Body of pancreas (tissue), 4 donors: Measurements from ENCODE around the gene KCNJ11. TPM values are rescaled to one million over a fixed set of nuclear protein-coding genes. Genes with fewer than 3 reads are reported as not detected.
A peak's percentile ranks its signal among the peaks of the same experiment; 100 is the strongest.

Experiments used
- ATAC-seq: fragments of 150-250 bp; one replicate; pipeline ENCODE4 v1.9.1; 2016
- DNase-seq, 4 donors: peaks; one replicate each; pipeline ENCODE4 v3.0.0-alpha.2; 2019
- H3K27ac ChIP-seq, 4 donors: fragments of 200-600 bp; sonication (generic); 1 replicate in 3 of 4; 2 replicates in 1 of 4; pipeline versions ENCODE4 v1.5.1 to v1.6.1; 2016 to 2019; ENCODE audit warnings: mild to moderate bottlenecking in 1 of 4, mixed read lengths in 1 of 4, moderate library complexity in 1 of 4
- H3K27me3 ChIP-seq, 2 donors: fragments of 200-600 bp; sonication (generic); one replicate each; pipeline ENCODE4 v1.6.0; 2016; ENCODE audit warnings: mild to moderate bottlenecking in 1 of 2
- H3K36me3 ChIP-seq, 2 donors: fragments of 200-600 bp; sonication (generic); replicated peaks in 1 of 2; 2 replicates each; pipeline ENCODE4 v1.5.1; 2016; ENCODE audit warnings: low read depth in 2 of 2; ENCODE audit not compliant: insufficient read depth in 1 of 2
- H3K4me1 ChIP-seq: fragments of 200-600 bp; sonication (generic); one replicate; pipeline ENCODE4 v1.6.0; 2016
- H3K4me3 ChIP-seq, 2 donors: fragments of 200-600 bp; sonication (generic); 1 replicate in 1 of 2; 2 replicates in 1 of 2; pipeline ENCODE4 v1.5.1; 2016 to 2019
- H3K9me3 ChIP-seq, 3 donors: fragments of 200-600 bp; sonication (generic); 1 replicate in 2 of 3; 2 replicates in 1 of 3; pipeline ENCODE4 v1.5.1; 2016
- POLR2A ChIP-seq, 3 donors: fragments of 450-650 bp; IDR thresholded peaks; one replicate each; pipeline ENCODE4 v1.6.1; 2016; ENCODE audit warnings: antibody characterized with exemption in 3 of 3, mild to moderate bottlenecking in 2 of 3
- WGBS, 2 donors: methylation state at CpG; one replicate each; pipeline ENCODE4 v1.1.5; 2017; 5-methylcytosine and 5-hydroxymethylcytosine counted together
- intact Hi-C: fragments of 100-400 bp; cut with DNase I; formaldehyde crosslinking; loops from one replicate; pipeline ENCODE4 v1.15.1; 2023
- total RNA-seq, 2 donors: library from RNA; depleted of rRNA; stranded (reverse); fragments of >200 nt; gene quantifications; one replicate each; pipeline ENCODE4 v1.1.0, GENCODE V29; 2016
- TF ChIP-seq, protein P1 (sequence below), 7 experiments: fragments of 450-650 bp in 4 of 7; fragments of 200-600 bp in 3 of 7; sonication (generic) in 3 of 7; IDR thresholded peaks; one replicate each; pipeline ENCODE4 v1.5.1; 2016 to 2019; ENCODE audit warnings: antibody characterized with exemption in 7 of 7

KCNJ11 gene
- total RNA-seq, 2 donors from 2014 or later: 7.6 to 39.4 TPM

- 76 to 87% methylated on average over 3 to 8 of the region's 8 CpGs for WGBS, 2 donors
- peak; percentile 22 for ATAC-seq
- intact Hi-C loops: no loop called here
- Histone ChIP-seq H3K36me3 (no peaks in the 10 kb centered on the region), H3K9me3 (no peaks in the 10 kb centered on the region), H3K4me3 (no peak overlapping the region), H3K4me1 (peaks cover 31% of the 10 kb centered on the region), H3K27ac (peak overlapping the region; percentile 83 to 97 (median 87)), H3K27me3 (no peaks in the 10 kb centered on the region)
- TF ChIP-seq POLR2A (IDR thresholded peaks at IDR 0.05): no peak
- TF ChIP-seq, protein P1, sequence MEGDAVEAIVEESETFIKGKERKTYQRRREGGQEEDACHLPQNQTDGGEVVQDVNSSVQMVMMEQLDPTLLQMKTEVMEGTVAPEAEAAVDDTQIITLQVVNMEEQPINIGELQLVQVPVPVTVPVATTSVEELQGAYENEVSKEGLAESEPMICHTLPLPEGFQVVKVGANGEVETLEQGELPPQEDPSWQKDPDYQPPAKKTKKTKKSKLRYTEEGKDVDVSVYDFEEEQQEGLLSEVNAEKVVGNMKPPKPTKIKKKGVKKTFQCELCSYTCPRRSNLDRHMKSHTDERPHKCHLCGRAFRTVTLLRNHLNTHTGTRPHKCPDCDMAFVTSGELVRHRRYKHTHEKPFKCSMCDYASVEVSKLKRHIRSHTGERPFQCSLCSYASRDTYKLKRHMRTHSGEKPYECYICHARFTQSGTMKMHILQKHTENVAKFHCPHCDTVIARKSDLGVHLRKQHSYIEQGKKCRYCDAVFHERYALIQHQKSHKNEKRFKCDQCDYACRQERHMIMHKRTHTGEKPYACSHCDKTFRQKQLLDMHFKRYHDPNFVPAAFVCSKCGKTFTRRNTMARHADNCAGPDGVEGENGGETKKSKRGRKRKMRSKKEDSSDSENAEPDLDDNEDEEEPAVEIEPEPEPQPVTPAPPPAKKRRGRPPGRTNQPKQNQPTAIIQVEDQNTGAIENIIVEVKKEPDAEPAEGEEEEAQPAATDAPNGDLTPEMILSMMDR (IDR thresholded peaks at IDR 0.05): no peak
- DNase-seq: peak in 2 of 4 donors; percentile 43 to 48
Observed at GRCh38 chr11:17406082-17406817, 17.8 kb upstream of the KCNJ11 start.

GRCh38 chr11:17405232-17406005 is 17.0 kb upstream of the KCNJ11 start:
- H3K4me3 ChIP-seq: no peak overlapping the region
- WGBS, 2 donors: 33 to 57% methylated on average over 13 to 14 of the region's 15 CpGs
- no peaks in the 10 kb centered on the region for H3K27me3 ChIP-seq
- peaks cover 26% of the 10 kb centered on the region for H3K4me1 ChIP-seq
- H3K36me3 ChIP-seq: no peaks in the 10 kb centered on the region
- ATAC-seq (peak; percentile 98), DNase-seq (peak; percentile 93 to 97 (median 95))
- no peaks in the 10 kb centered on the region for H3K9me3 ChIP-seq
- H3K27ac ChIP-seq: peak overlapping the region; percentile 83 to 97 (median 87)
- intact Hi-C loops: no loop called here
- TF ChIP-seq, protein P1 (IDR thresholded peaks at IDR 0.05): peak in 6 of 7 experiments; percentile 17 to 69 (median 63)
- peak in 2 of 3 donors; percentile 38 to 50 for TF ChIP-seq POLR2A (IDR thresholded peaks at IDR 0.05)

GRCh38 chr11:17403980-17404759 is 15.7 kb upstream of the KCNJ11 start:
- no peak for ATAC-seq
- Histone ChIP-seq H3K27ac (peak overlapping the region in 2 of 4 donors; percentile 83), H3K4me3 (no peak overlapping the region), H3K9me3 (no peaks in the 10 kb centered on the region), H3K36me3 (no peaks in the 10 kb centered on the region), H3K4me1 (peaks cover 26% of the 10 kb centered on the region), H3K27me3 (no peaks in the 10 kb centered on the region)
- intact Hi-C loops: no loop called here
- no peak for TF ChIP-seq POLR2A (IDR thresholded peaks at IDR 0.05)
- TF ChIP-seq, protein P1 (IDR thresholded peaks at IDR 0.05): no peak
- WGBS, 2 donors: 87 to 89% methylated on average over 18 of the region's 18 CpGs
- peak in 2 of 4 donors; percentile 33 to 44 for DNase-seq

DNA sequence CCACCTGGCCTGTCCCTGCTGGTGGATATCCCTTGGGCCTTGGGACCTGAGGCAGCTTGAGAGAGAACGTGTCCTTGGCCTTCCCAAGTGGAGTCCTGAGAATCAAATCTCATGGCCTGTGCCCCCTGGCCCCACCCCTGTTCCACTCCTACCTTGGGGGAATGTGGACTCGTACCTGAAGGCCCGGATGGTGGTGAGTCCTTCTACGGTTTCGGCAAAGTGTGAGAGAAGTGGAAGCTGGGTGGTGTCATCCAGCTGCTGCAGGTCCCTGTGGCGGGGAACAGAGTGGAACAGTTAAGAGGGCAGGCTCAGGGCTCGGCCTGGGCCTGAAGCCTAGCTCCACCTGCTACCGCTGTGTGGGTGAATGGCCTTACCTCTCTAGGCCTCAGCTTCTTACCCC is 14.0 kb upstream of the KCNJ11 start:
- TF ChIP-seq, protein P1 (IDR thresholded peaks at IDR 0.05): no peak
- TF ChIP-seq POLR2A (IDR thresholded peaks at IDR 0.05): no peak
- intact Hi-C loops: no loop called here
- no peak for DNase-seq
- peaks cover 26% of the 10 kb centered on the region for H3K4me1 ChIP-seq
- H3K27ac ChIP-seq: no peak overlapping the region
- no peaks in the 10 kb centered on the region for H3K27me3 ChIP-seq
- 91 to 94% methylated on average over 7 to 8 of the region's 8 CpGs for WGBS, 2 donors
- H3K4me3 ChIP-seq: no peak overlapping the region
- ATAC-seq: no peak
- H3K9me3 ChIP-seq: no peaks in the 10 kb centered on the region
- H3K36me3 ChIP-seq: no peaks in the 10 kb centered on the region
